Smooth muscle cell (in vitro differentiated cells): ENCODE results near the gene PCDH9. TPM values are rescaled to one million over a fixed set of nuclear protein-coding genes. Genes with fewer than 3 reads are reported as not detected.

ENCODE experiments used
- DNase-seq: peaks from one replicate; lab custom pipeline; 2025; ENCODE audit not compliant: unreplicated experiment; lab: John Stamatoyannopoulos, UW
- H2AFZ ChIP-seq: fragments of 200-600 bp; sonication (generic); 2 replicates; pipeline ENCODE4 v1.6.0; 2016; ENCODE audit warnings: antibody characterized with exemption, low read depth, mild to moderate bottlenecking
- H3F3A ChIP-seq: fragments of 200-600 bp; sonication (generic); 2 replicates; pipeline ENCODE4 v1.6.0; 2017; ENCODE audit warnings: antibody characterized with exemption, low read depth
- H3K27ac ChIP-seq: fragments of 200-600 bp; sonication (generic); 2 replicates; pipeline ENCODE4 v1.5.1; 2016; ENCODE audit warnings: low read depth, mild to moderate bottlenecking
- H3K27me3 ChIP-seq: fragments of 200-600 bp; sonication (generic); 2 replicates; pipeline ENCODE4 v1.6.1; 2016; ENCODE audit warnings: low read depth, mild to moderate bottlenecking
- H3K36me3 ChIP-seq: fragments of 200-600 bp; sonication (generic); 2 replicates; pipeline ENCODE4 v1.5.1; 2016; ENCODE audit warnings: low read depth
- H3K4me1 ChIP-seq: fragments of 200-600 bp; sonication (generic); 2 replicates; pipeline ENCODE4 v1.5.1; 2016; ENCODE audit warnings: low read depth
- H3K4me2 ChIP-seq: fragments of 200-600 bp; sonication (generic); 2 replicates; pipeline ENCODE4 v1.6.0; 2016; ENCODE audit warnings: mild to moderate bottlenecking
- H3K4me3 ChIP-seq: fragments of 200-600 bp; sonication (generic); 2 replicates; pipeline ENCODE4 v1.5.1; 2016; ENCODE audit warnings: mild to moderate bottlenecking
- H3K79me2 ChIP-seq: fragments of 200-600 bp; sonication (generic); 2 replicates; pipeline ENCODE4 v1.6.0; 2016; ENCODE audit warnings: low read depth, mild to moderate bottlenecking
- H3K9ac ChIP-seq: fragments of 200-600 bp; sonication (generic); 2 replicates; pipeline ENCODE4 v1.6.0; 2016; ENCODE audit warnings: low read depth
- H3K9me3 ChIP-seq: fragments of 200-600 bp; sonication (generic); replicated peaks from 2 replicates; pipeline ENCODE4 v1.5.1; 2016; ENCODE audit warnings: low read depth
- H4K20me1 ChIP-seq: fragments of 200-600 bp; sonication (generic); 2 replicates; pipeline ENCODE4 v1.6.0; 2016; ENCODE audit warnings: low read depth
- CTCF ChIP-seq: fragments of 200-600 bp; sonication (generic); IDR thresholded peaks from 2 replicates; pipeline ENCODE4 v1.5.1; 2017; ENCODE audit warnings: borderline replicate concordance, mild to moderate bottlenecking, antibody characterized with exemption; ENCODE audit not compliant: insufficient read depth, poor library complexity, severe bottlenecking
- WGBS: methylation state at CpG from one replicate; pipeline ENCODE4 v1.1.7; 2016; ENCODE audit warnings: low lambda C conversion rate; 5-methylcytosine and 5-hydroxymethylcytosine counted together
- polyA plus RNA-seq: library from polyadenylated mRNA; unstranded; fragments of >200 nt; fragmentation: Nextera tagmentation; extraction: Ambion mirVana; gene quantifications from 2 replicates; pipeline ENCODE4 v1.2.1, GENCODE V29; 2016
- total RNA-seq: library from RNA; depleted of rRNA; stranded (reverse); fragments of >200 nt; gene quantifications from 2 replicates; pipeline ENCODE4 v1.2.3, GENCODE V29; 2014

PCDH9 gene
- total and polyA plus RNA-seq, 2 experiments from 2014 or later: 0.65 to 1.9 TPM

GRCh38 chr13:66995203-66995611 is 234.9 kb downstream of the PCDH9 start:
- H3F3A ChIP-seq: no peaks in the 10 kb centered on the region
- H4K20me1 ChIP-seq: no peaks in the 10 kb centered on the region
- no peaks in the 10 kb centered on the region for H3K27me3 ChIP-seq
- no peaks in the 10 kb centered on the region for H3K36me3 ChIP-seq
- H2AFZ ChIP-seq: no peak overlapping the region
- no peak overlapping the region for H3K27ac ChIP-seq
- H3K4me1 ChIP-seq: no peaks in the 10 kb centered on the region
- no peak for DNase-seq
- H3K9me3 ChIP-seq: no peaks in the 10 kb centered on the region
- no peak overlapping the region for H3K4me3 ChIP-seq
- no peaks in the 10 kb centered on the region for H3K79me2 ChIP-seq
- H3K4me2 ChIP-seq: no peak overlapping the region
- WGBS: 95% methylated on average over 5 of the region's 5 CpGs
- TF ChIP-seq CTCF: no peak
- H3K9ac ChIP-seq: no peak overlapping the region

GRCh38 chr13:66994517-66995202 is 235.5 kb downstream of the PCDH9 start:
- Histone ChIP-seq H3K4me2 (peak overlapping the region; percentile 83), H3K4me3 (peak overlapping the region; percentile 40)
- WGBS: 75% methylated on average over 9 of the region's 9 CpGs

GRCh38 chr13:66994097-66994496 is 236.0 kb downstream of the PCDH9 start:
- Histone ChIP-seq H3K27ac (no peak overlapping the region), H4K20me1 (no peaks in the 10 kb centered on the region), H3K36me3 (no peaks in the 10 kb centered on the region), H2AFZ (peak overlapping the region; percentile 94), H3K4me2 (peak overlapping the region; percentile 83), H3K9ac (no peak overlapping the region), H3K4me1 (no peaks in the 10 kb centered on the region), H3K27me3 (no peaks in the 10 kb centered on the region), H3K4me3 (peak overlapping the region; percentile 40), H3K79me2 (no peaks in the 10 kb centered on the region), H3K9me3 (no peaks in the 10 kb centered on the region), H3F3A (no peaks in the 10 kb centered on the region)
- peak; percentile 54 for TF ChIP-seq CTCF
- peak; percentile 9 for DNase-seq
- whole genome bisulfite sequencing: 17% methylated on average over 13 of the region's 13 CpGs

More at GRCh38 chr13:66994517-66995202, 235.5 kb downstream of the PCDH9 start:
- H3K27me3 ChIP-seq: no peaks in the 10 kb centered on the region
- H3K27ac ChIP-seq: no peak overlapping the region
- H4K20me1 ChIP-seq: no peaks in the 10 kb centered on the region
- no peaks in the 10 kb centered on the region for H3K79me2 ChIP-seq
- H3F3A ChIP-seq: no peaks in the 10 kb centered on the region
- peak overlapping the region; percentile 94 for H2AFZ ChIP-seq
- H3K4me1 ChIP-seq: no peaks in the 10 kb centered on the region
- TF ChIP-seq CTCF: no peak
- no peak for DNase-seq
- H3K9ac ChIP-seq: peak overlapping the region; percentile 9
- no peaks in the 10 kb centered on the region for H3K36me3 ChIP-seq
- no peaks in the 10 kb centered on the region for H3K9me3 ChIP-seq

GRCh38 chr13:66992719-66993118 is 237.4 kb downstream of the PCDH9 start:
- Histone ChIP-seq H3K27ac (no peak overlapping the region), H3K27me3 (no peaks in the 10 kb centered on the region), H3K9me3 (no peaks in the 10 kb centered on the region), H3K79me2 (no peaks in the 10 kb centered on the region), H4K20me1 (no peaks in the 10 kb centered on the region), H2AFZ (peak overlapping the region; percentile 65), H3K4me3 (no peak overlapping the region), H3K4me1 (no peaks in the 10 kb centered on the region), H3F3A (no peaks in the 10 kb centered on the region), H3K36me3 (no peaks in the 10 kb centered on the region), H3K9ac (no peak overlapping the region), H3K4me2 (no peak overlapping the region)
- DNase-seq: no peak
- 60% methylated on average over 2 of the region's 2 CpGs for WGBS
- TF ChIP-seq CTCF: no peak
